Smooth muscle cell (in vitro differentiated cells): Measurements from ENCODE around the gene ULBP1. TPM values are rescaled to one million over a fixed set of nuclear protein-coding genes. Genes with fewer than 3 reads are reported as not detected.
A peak's percentile ranks its signal among the peaks of the same experiment; 100 is the strongest.
"Not testable (repeated sequence)": the region's sequence is repeated elsewhere in the genome, so short reads cannot be mapped to it uniquely, and the experiment has no call there.

Source experiments
- DNase-seq: peaks from one replicate; lab custom pipeline; 2025; ENCODE audit not compliant: unreplicated experiment; lab: John Stamatoyannopoulos, UW
- H2AFZ ChIP-seq: fragments of 200-600 bp; sonication (generic); 2 replicates; pipeline ENCODE4 v1.6.0; 2016; ENCODE audit warnings: antibody characterized with exemption, low read depth, mild to moderate bottlenecking
- H3F3A ChIP-seq: fragments of 200-600 bp; sonication (generic); 2 replicates; pipeline ENCODE4 v1.6.0; 2017; ENCODE audit warnings: antibody characterized with exemption, low read depth
- H3K27ac ChIP-seq: fragments of 200-600 bp; sonication (generic); 2 replicates; pipeline ENCODE4 v1.5.1; 2016; ENCODE audit warnings: low read depth, mild to moderate bottlenecking
- H3K27me3 ChIP-seq: fragments of 200-600 bp; sonication (generic); 2 replicates; pipeline ENCODE4 v1.6.1; 2016; ENCODE audit warnings: low read depth, mild to moderate bottlenecking
- H3K36me3 ChIP-seq: fragments of 200-600 bp; sonication (generic); 2 replicates; pipeline ENCODE4 v1.5.1; 2016; ENCODE audit warnings: low read depth
- H3K4me1 ChIP-seq: fragments of 200-600 bp; sonication (generic); 2 replicates; pipeline ENCODE4 v1.5.1; 2016; ENCODE audit warnings: low read depth
- H3K4me2 ChIP-seq: fragments of 200-600 bp; sonication (generic); 2 replicates; pipeline ENCODE4 v1.6.0; 2016; ENCODE audit warnings: mild to moderate bottlenecking
- H3K4me3 ChIP-seq: fragments of 200-600 bp; sonication (generic); 2 replicates; pipeline ENCODE4 v1.5.1; 2016; ENCODE audit warnings: mild to moderate bottlenecking
- H3K79me2 ChIP-seq: fragments of 200-600 bp; sonication (generic); 2 replicates; pipeline ENCODE4 v1.6.0; 2016; ENCODE audit warnings: low read depth, mild to moderate bottlenecking
- H3K9ac ChIP-seq: fragments of 200-600 bp; sonication (generic); 2 replicates; pipeline ENCODE4 v1.6.0; 2016; ENCODE audit warnings: low read depth
- H3K9me3 ChIP-seq: fragments of 200-600 bp; sonication (generic); replicated peaks from 2 replicates; pipeline ENCODE4 v1.5.1; 2016; ENCODE audit warnings: low read depth
- H4K20me1 ChIP-seq: fragments of 200-600 bp; sonication (generic); 2 replicates; pipeline ENCODE4 v1.6.0; 2016; ENCODE audit warnings: low read depth
- WGBS: methylation state at CpG from one replicate; pipeline ENCODE4 v1.1.7; 2016; ENCODE audit warnings: low lambda C conversion rate; 5-methylcytosine and 5-hydroxymethylcytosine counted together
- polyA plus RNA-seq: library from polyadenylated mRNA; unstranded; fragments of >200 nt; fragmentation: Nextera tagmentation; extraction: Ambion mirVana; gene quantifications from 2 replicates; pipeline ENCODE4 v1.2.1, GENCODE V29; 2016
- total RNA-seq: library from RNA; depleted of rRNA; stranded (reverse); fragments of >200 nt; gene quantifications from 2 replicates; pipeline ENCODE4 v1.2.3, GENCODE V29; 2014
- TF ChIP-seq, protein P1 (sequence below): fragments of 200-600 bp; sonication (generic); IDR thresholded peaks from 2 replicates; pipeline ENCODE4 v1.5.1; 2017; ENCODE audit warnings: borderline replicate concordance, mild to moderate bottlenecking, antibody characterized with exemption; ENCODE audit not compliant: insufficient read depth, poor library complexity, severe bottlenecking

The ULBP1 gene
- total and polyA plus RNA-seq, 2 experiments from 2014 or later = 0.72 to 1.7 TPM

DNA sequence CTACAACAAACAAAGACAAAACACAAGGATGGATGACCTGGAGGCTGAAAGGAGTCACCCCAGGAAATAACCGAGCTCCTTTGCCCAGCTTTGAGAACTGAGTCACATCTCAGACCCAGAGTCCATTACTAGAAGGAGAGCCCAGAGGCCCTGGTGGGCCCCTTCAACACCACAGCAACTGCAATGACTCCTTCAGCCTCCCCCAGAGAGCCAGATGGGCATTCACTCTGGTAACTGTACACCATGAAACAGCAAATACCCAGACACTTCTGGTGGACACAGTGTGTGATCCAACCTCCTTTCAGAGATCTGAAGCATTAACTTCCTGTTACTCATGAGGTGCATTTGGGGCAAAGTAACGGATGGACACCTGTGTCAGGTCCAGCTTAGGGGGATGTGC is 39.0 kb downstream of the ULBP1 start:
- H3K36me3 ChIP-seq = no peaks in the 10 kb centered on the region
- H3K9ac ChIP-seq = no peak overlapping the region
- TF ChIP-seq, protein P1, sequence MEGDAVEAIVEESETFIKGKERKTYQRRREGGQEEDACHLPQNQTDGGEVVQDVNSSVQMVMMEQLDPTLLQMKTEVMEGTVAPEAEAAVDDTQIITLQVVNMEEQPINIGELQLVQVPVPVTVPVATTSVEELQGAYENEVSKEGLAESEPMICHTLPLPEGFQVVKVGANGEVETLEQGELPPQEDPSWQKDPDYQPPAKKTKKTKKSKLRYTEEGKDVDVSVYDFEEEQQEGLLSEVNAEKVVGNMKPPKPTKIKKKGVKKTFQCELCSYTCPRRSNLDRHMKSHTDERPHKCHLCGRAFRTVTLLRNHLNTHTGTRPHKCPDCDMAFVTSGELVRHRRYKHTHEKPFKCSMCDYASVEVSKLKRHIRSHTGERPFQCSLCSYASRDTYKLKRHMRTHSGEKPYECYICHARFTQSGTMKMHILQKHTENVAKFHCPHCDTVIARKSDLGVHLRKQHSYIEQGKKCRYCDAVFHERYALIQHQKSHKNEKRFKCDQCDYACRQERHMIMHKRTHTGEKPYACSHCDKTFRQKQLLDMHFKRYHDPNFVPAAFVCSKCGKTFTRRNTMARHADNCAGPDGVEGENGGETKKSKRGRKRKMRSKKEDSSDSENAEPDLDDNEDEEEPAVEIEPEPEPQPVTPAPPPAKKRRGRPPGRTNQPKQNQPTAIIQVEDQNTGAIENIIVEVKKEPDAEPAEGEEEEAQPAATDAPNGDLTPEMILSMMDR = no peak
- H3K4me1 ChIP-seq = no peaks in the 10 kb centered on the region
- H3K9me3 ChIP-seq = no peaks in the 10 kb centered on the region
- H3K4me3 ChIP-seq = no peak overlapping the region
- no peak overlapping the region for H2AFZ ChIP-seq
- no peak for DNase-seq
- WGBS = 58% methylated on average over 2 of the region's 2 CpGs
- H3K27me3 ChIP-seq = peaks cover 33% of the 10 kb centered on the region
- no peak overlapping the region for H3K4me2 ChIP-seq
- H3F3A ChIP-seq = no peaks in the 10 kb centered on the region
- H3K79me2 ChIP-seq = no peaks in the 10 kb centered on the region
- no peaks in the 10 kb centered on the region for H4K20me1 ChIP-seq
- no peak overlapping the region for H3K27ac ChIP-seq

GRCh38 chr6:150003599-150003998 is 39.9 kb downstream of the ULBP1 start:
- H3K4me1 ChIP-seq, H3K4me2 ChIP-seq, H3K9me3 ChIP-seq, H3K36me3 ChIP-seq, H3F3A ChIP-seq, H3K4me3 ChIP-seq, H4K20me1 ChIP-seq, H3K9ac ChIP-seq, H2AFZ ChIP-seq, H3K79me2 ChIP-seq, DNase-seq, H3K27ac ChIP-seq: not testable (repeated sequence)
- H3K27me3 ChIP-seq = peaks cover 29% of the 10 kb centered on the region
- 75% methylated on average over 2 of the region's 3 CpGs for WGBS

DNA sequence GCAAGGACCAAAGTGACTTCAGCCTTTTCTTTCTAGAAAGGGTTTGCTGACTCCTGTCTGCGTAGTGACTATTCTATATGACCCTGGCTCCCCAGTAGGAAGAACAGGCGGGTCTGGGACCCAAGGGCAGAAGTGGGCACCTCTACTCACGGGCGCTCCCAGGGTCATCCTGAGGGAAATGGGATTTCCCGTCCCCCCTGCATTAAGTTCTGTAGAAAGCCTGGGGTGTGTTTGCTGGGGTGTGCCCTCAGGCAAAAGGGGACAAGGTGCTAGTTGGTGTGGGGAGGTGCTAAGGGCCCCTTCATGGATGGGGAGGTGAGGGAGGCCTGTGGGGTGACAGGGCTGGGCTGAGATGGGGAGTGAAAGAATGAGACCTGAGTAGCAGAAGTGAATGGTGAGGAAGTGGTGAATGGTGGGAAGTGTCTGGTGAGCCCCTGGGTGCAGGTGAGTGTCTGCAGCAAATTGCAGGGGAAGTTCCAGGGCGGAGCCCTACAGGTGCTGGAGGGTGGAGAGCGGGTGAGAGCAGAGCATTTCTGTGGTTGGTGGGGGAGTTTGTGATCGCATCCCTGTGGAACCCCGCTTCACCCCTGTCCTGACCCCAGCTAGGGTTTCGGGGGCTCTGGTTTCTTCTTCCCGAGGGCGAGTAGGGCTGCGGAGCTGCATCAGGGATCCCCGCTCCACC is 40.5 kb downstream of the ULBP1 start:
- DNase-seq = no peak
- Histone ChIP-seq H3K79me2 (no peaks in the 10 kb centered on the region), H3K9me3 (no peaks in the 10 kb centered on the region), H3K27me3 (peaks cover 31% of the 10 kb centered on the region), H3K4me1 (no peaks in the 10 kb centered on the region), H3F3A (no peaks in the 10 kb centered on the region), H3K4me2 (peak overlapping the region; percentile 89), H3K9ac (no peak overlapping the region), H3K36me3 (no peaks in the 10 kb centered on the region), H3K4me3 (peak overlapping the region; percentile 62), H3K27ac (no peak overlapping the region), H4K20me1 (no peaks in the 10 kb centered on the region), H2AFZ (peak overlapping the region; percentile 80)
- WGBS = 41% methylated on average over 11 of the region's 14 CpGs
- TF ChIP-seq, protein P1 = no peak

GRCh38 chr6:150004783-150005717 is 41.3 kb downstream of the ULBP1 start:
- Histone ChIP-seq H3K9me3 (no peaks in the 10 kb centered on the region), H3K4me1 (no peaks in the 10 kb centered on the region), H3K36me3 (no peaks in the 10 kb centered on the region), H3K4me2 (peak overlapping the region; percentile 89), H3K27ac (no peak overlapping the region), H3K79me2 (no peaks in the 10 kb centered on the region), H4K20me1 (no peaks in the 10 kb centered on the region), H3K4me3 (peak overlapping the region; percentile 62), H3K27me3 (peaks cover 34% of the 10 kb centered on the region), H2AFZ (peak overlapping the region; percentile 80), H3K9ac (no peak overlapping the region), H3F3A (no peaks in the 10 kb centered on the region)
- peak; percentile 77 for DNase-seq
- TF ChIP-seq, protein P1 = no peak
- under 1% methylated on average over 59 of the region's 79 CpGs for WGBS
